Activated T-cell treated with anti-CD3 and anti-CD28 coated beads, Interleukin-2, amount 50 U/mL, for 1 hour (primary cell): Measurements from ENCODE around the gene HSPB8.

Source experiments
- DNase-seq: peaks from one replicate; pipeline ENCODE4 v3.0.0-alpha.2; 2020

Gene HSPB8, protein sequence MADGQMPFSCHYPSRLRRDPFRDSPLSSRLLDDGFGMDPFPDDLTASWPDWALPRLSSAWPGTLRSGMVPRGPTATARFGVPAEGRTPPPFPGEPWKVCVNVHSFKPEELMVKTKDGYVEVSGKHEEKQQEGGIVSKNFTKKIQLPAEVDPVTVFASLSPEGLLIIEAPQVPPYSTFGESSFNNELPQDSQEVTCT

DNA sequence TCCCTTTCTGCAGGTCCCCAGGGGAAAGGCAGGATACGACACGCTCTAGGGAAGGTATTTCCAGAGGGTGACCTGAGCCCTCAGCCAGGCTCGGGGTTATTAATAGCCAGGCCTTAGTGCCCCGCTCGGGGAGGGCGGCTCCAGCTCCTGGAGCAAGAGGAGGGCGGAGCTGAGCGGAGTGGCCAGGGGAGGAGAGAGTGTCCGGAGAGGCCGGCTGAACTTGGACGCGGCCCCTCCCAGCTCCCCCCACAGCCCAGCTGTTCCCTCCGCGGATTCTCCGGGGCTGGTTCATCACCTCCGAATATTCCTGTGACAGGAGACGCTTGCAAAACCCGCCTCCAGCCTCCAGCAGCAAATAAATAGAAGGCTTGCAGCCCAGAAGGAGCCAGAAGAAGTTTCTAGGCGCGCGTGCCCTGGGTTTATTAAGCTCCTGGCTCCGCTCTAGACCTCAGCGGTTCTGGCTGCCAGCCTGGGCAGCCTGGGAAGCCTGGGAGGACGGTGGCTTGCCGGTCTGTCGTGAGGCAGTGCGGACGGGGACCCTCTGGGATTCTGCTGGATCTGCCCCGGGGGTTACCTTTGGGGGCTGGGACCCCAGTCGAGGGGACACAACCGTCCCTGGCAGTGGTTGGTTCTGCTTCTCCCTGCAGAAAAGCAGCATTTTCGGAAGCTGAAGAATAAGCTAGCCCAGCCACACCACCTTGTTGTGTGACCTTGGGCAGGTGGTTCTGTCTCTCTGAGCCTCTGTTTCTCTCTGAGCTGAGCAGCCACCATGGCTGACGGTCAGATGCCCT, at the start of gene HSPB8:
HSPB8 (plus strand) TSS at position 388 of the 791 bp plus-strand sequence; CDS start at position 770, 382 bp downstream.
- no peak for DNase-seq

DNA sequence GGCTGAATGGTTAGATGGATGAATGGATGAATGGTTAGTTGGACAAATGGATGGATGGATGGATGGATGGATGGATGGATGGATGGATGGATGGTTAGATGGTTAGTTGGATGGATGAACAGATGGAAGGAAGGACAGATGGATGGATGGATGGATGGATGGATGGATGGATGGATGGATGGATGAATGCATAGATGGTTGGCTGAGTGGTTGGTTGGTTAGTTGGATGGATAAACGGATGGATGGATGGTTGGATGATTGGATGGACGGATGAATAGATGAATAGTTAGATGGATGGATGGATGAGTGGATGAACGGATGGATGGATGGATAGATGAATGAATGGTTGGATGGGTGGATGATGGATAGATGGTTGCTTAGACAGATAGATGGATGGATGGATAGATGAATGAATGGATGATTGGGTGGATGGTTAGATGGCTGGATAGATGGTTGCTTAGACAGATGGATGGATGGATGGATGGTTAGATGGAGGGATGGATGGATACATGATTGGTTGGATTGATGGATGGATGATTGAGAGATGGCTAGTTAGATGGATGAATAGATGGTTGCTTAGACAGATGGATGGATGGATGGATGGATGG, 48.8 kb upstream of the HSPB8 start:
- no peak for DNase-seq

DNA sequence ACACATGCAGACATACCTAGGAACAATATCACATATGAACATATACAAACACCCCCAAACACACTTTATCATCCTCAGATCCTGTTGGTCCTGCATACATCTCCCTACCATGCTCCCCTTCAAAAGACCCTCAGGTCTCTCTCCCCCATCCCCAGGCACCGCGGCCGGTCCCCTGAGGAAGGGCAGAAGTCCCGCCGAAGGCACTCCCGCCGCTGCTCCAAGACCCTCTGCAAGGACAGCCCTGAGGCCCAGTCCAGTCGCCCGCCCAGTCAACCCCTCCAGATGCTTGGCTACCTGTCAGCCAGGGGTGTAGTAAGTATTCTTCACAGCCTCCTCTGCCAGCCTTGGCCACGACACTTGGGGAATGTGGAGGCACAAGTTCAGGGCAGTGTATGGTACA, 48.2 kb upstream of the HSPB8 start:
- DNase-seq: no peak

DNA sequence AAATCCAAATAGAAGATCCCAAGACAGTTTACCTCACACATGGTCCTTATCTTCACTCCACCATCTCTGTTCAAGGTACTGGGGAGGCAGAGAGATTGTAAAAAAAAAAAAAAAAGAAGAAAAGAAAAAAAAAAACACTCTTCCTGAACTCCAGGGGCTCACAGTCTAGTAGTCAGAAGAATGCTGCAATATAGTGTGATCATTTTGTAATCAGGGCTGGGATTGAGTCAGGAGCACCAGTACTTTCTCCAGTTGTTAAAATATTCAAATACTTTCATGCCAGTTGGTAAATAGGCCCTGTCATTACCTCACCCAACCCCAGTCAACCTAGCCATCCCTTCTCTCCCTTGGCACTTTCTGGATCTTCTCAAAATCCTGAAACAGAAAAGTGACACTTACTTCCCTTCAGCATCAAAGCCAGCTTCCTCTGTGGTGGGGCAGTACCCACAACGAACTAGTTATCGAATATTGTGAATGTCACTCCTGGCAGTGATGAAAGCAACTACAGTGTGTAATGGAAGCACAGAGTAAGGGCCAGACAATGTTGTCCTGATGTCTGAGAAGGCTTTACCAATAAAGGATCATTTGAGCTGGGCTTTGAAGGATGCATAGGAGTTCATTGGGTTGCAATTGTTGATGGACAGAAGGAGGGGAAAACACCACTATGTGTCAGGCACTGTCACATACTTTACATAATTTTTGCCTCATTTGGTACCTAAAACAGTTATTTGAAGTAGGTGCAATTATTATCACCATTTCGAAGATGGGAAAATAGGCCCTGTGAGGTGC, 44.3 kb upstream of the HSPB8 start:
- no peak for DNase-seq

DNA sequence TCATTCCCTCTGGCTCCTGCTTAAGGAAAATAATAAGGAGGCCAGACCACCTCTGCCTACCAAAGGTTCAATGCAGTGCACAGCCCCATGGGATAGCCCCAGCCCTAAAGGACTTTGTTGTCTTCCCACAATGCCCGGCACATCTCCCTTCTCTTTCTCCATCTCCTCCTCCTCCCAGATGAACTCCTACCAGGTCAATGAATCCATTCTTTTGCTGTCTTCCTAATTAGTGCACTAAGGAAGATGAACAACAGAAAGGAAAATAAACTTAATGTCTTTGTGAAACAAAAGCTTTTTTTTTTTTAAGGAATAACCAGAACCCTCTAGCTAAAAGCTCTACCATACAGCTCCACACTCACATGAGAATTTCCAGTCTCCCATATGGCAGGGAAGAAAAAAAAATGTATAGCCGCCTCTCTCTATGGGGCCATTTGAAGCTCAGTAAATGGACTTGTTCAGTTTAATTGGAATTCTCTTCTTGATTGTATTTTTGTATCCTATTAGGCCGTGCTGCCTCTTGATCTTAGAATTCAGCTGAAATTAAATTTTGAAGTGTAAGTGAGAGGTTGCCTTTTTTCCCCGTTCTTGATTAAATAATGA, 41.8 kb upstream of the HSPB8 start:
- no peak for DNase-seq

DNA sequence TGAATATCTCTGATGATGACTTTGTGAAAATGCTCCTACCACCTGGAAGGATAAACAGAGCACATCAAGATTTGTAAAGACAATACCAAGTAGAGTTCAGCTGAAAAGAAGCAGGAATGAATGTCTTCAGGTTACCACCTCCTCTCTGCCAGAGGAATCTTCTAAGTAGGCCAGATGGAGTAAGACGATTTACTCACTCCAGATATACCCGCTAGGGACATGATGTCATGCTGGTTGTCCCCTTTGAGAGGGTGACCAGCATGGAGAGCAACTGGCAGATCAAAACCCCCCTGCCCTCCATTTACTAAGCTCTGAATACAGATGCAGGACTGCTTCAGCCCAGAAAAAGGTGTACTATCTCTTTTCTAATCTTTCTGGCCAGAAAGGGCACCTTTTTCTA, 39.3 kb upstream of the HSPB8 start:
- no peak for DNase-seq

DNA sequence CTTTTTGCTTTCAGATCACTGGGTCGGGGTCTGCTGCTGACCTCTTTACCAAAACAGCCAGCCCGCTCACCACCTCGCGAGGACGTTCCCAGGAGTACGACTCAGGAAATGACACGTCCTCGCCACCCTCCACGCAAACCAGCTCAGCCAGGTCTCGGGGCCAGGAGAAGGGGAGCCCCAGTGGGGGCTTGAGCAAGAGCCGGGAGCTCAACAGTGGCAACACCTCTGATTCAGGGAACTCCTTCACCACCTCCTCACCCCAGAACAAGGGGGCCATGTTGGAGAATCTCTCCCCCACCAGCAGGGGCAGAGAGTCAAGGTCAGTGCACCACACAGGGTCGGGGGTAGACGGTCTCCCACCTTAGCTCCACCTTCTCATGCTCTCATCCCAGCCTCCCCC, 33.4 kb upstream of the HSPB8 start:
- DNase-seq: no peak

DNA sequence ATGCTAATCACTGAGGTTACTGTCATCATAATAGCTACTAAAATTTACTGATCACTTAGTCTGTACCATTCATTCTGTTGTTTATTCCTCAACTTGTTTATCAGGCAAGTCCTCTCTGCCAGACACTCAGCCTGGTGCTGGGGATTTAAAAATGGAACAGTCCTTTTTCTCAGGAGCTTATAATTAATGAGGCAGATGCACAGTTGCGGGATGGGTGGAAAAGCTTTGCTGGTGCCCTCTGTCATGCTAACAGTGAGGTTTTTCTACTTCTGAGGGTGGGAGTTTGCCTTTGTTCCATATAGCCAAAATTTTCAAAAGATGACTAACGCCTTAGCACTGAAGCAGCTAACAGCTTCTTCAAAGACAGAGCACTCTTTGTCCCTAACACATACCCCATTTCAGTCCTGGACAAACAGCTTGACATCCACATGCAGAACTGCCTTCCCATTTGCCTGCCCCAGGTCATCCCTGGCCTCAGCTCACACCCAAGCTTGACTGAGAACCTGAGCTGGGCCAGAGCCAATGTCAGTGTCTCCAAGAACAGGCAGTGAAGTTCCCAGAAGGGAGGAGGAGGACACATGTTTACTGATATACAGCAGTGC, 30.8 kb upstream of the HSPB8 start:
- DNase-seq: no peak

DNA sequence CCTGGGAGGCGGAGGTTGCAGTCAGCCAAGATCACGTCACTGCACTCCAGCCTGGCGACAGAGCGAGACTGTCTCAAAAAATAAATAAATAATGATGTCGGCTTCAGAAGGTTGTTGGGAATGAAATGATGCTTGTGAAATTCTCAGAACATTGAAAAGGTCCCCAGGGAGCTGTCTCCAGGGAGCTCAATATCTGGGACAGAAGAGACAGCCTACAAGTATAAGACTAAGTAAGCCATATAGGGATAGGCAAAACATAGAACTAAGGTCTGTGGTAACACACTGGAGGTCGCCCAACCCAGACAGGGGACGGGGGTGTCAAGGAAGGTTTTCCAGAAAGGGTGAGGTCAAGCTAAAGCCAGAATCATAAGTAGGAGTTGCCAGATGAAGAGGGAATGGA, 29.5 kb upstream of the HSPB8 start:
- DNase-seq: no peak

DNA sequence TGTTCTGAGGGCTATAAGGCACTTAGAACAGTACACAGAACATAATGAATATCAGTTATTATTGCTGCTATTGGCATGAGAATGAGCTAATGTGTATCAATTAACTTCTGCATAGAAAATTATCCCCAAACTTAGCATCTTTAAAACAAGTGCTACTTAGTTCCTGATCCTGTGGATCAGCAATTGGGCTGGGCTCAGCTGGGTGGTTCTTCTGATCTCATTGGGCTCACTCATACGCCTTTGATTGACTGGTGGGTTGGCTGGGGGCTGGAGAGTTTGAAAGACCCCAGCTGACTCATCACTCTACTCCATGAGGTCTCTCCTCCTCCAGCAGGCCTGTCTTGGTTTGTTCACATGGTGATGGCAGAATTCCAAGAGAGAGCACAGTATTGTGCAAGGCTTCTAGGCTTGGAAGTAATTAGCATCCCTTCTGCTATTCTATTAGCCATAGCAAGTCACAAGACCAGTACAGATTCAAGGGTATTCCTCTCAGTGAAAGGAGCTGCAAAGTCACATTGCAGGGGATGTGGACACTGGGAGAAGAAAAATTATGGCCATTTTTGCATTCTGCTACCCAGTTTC, 27.2 kb upstream of the HSPB8 start:
- DNase-seq: no peak

DNA sequence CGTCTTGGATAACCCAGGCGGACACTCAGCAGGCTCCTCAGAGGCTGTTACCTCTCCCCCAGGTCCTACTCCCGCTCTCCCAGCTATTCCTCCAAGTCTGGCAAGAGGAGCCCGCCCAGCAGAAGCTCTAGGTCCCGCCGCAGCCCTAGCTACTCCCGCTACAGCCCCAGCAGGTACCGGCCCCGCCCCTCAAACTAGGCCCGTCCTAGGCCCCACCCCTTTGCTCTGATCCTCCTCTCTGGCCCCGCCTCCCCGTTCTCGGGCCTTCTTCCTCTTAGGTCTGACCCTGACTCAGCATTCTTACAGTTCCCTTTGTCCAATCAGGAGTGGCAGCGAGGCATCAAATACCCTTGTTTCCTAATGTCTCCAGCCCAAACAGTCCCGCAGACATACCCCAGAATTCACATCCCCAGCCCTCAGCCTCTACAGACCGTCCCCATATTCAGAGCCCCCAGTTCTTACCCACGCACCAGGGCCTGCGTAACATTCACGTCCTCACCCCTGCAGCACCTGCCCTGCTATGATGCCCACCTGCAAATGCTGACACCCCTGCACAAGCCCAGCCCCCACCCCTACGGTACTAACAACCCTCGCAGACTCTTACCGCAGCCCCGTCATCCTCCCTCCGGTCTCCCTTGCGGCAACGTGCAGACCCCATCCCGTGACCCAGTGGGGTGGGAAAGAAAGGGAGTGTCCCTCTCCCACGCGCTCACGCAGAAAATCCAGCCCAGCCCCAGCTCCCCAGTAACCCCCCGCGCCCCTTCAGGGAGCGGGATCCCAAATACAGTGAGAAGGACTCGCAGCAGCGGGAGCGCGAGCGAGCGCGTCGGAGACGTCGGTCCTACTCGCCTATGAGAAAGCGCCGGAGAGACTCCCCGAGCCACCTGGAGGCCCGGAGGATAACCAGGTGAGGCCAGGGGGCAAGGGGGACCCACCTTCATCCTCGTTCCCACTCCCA, 25.0 kb upstream of the HSPB8 start:
- no peak for DNase-seq

DNA sequence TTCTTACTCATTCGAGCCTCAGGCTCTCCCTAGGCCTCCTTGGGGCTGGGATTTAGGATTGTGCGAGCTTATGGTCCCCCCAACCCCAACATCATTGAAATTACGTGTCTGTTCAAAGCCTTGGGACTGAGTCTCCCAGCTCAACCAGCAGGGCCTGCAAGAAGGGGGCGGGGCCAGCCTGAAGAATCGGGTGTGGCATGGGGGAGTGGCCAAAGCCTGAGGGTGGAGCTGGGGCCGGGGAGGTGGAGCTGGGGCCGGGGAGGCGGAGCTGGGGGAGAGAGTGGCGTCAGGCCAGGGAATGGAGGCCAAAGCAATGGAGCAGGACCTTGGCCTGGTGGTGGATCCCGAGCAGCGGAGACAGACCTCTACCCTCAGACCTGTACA, 24.3 kb upstream of the HSPB8 start:
- no peak for DNase-seq

DNA sequence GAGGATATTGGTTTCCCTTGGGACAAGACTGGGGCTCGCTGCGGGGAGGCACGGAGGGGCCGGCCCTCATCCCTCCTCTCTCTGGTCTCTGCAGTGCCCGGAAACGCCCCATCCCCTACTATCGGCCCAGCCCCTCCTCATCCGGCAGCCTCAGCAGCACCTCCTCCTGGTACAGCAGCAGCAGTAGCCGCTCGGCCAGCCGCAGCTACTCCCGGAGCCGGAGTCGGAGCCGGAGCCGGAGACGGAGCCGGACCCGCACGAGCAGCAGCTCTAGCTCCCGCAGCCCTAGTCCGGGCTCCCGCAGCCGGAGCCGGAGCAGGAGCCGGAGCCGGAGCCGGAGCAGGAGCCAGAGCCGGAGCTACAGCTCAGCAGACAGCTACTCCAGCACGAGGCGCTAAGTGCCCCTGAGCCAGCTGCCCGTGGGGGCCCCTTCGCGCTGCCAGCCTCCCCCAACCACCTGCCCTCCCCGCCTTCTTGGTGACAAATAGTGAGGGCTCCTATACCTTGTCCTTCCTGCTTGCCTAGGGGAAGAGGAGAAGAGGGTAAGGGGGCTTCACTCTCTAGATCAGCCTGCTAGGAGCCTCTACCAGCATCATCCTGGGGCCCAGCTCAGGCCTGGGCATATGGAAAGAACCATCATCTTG, 22.2 kb upstream of the HSPB8 start:
- DNase-seq: no peak

DNA sequence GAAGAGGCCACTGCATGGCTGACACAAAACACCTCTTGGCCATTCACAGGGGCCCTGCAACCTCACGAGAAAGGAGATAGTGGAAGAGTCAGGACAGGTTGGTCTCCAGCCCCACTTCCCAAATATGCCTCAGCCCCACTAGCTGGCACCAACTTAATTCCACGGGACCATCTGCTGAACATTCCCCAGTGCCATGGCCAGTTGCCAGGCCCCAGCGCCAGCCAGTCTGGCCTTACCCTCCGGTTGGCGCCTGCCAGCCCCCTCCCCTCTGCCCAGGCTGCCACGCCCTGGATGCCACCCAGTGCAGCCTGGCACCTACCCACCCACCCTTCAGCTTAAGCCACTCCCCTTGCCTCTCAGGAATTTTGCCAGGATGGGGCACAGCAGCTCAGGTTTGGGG, 21.2 kb upstream of the HSPB8 start:
- DNase-seq: no peak

DNA sequence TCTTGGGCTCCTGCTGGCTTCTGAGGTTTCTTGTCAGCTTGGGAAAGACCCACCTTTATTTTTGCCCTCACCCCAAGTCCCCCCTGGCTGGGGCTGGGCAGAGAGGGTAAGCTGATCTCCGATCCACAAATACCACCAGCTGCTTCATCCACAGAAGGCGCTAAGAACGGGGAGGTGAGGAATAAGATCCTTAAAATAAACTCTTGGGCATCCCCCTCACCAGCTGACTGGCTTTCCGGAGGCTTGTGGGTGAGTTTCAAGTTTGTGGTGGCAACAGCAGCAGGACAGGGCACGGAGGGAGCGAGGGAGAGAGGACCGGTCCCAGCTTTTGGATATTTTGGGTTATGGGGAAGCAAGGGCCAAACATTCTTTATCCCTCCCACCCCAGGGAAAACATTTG, 20.8 kb upstream of the HSPB8 start:
- no peak for DNase-seq

DNA sequence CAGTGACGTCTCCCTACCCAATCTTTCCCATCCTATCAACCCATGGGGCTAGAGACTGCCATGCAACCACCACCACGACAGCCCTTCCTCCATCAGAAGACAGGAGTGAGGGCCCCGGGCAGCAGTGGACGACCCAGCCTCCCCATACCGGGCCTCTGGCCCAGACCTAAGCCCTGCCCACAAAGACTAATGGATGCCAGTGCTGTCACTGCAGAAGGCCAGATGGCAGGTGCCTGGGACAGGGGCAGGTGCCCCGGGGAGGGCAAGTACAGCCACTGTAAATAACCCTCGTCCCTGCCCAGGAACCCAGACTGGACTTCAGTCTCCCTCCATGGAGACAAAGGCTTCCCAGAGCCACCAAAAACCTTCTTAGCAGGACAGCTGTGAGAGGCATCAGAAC, 20.3 kb upstream of the HSPB8 start:
- DNase-seq: no peak

DNA sequence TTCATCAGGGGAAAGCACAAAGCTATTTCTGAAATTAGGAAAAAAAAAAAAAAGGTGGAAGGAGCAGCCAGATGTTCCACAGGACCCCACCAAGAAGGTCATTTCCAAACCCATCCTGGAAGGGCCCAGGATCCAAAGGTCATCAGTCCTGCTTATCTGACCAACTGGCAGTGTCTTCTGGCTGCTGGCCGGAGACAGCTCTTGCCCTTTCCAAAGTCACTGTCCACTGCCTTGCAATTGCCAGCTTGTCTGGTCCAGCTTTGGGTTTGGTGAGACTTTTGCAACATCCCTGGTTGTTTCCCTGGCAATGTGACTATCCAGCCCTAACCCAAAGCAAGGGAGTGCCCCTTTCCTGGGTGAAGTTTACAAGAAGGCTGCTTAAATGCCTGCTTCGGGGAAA, 18.9 kb upstream of the HSPB8 start:
- no peak for DNase-seq

DNA sequence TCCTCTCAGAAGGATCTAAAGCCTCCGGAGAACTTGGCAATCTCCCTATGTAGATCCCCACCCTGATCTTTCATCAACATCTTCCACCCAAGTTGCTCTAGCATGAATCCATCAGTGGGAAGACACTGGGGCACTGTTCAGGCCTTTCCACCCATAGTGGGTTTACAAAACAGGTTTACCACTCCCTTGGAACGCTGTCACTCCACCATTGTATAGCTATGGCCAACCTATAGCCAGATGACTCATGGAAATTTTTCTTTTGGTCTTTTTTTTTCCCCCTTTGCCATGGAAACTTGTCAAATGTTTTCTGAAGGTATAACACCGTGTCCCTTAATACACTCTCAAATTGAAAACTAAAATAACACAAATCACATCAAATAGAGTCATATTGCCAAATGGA, 10.8 kb upstream of the HSPB8 start:
- DNase-seq: no peak

DNA sequence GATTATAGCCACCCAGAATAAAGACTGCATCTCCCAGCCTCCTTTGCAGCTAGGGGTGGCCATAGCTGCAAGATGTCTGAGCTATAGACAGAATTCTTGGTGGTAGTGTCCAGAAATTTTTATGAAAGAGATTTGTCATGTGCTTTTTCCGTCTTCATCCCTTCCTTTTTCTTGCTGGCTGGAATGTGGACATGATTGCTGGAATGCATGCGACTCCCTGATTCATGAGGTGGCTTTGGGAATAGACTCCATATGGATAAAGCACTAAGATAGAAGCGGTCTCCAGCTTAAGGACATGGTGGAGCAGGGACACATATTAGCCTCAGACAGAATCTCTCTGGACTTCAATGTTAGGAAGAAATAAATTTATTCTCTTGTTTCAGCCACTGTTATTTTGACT, 10.0 kb upstream of the HSPB8 start:
- DNase-seq: no peak

DNA sequence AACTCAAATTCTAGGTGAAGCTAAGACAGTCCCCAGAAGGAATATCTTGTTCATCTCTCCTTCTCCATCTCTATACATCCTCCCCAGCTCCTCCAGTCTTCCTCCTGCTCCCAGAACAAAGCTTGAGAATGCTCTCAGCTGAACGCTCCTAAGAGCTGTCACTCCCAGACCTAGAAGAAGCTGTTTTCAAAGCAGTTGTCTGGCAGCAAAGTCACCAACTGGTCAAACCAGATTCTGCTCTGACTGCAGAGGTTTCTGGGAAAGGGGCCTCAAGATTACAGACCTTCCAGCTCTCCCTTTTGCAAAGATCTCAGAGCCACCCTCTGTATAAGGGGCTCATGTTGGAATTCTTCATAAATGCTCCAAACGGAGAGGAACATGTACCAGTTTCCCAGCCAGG, 9.6 kb upstream of the HSPB8 start:
- DNase-seq: no peak

DNA sequence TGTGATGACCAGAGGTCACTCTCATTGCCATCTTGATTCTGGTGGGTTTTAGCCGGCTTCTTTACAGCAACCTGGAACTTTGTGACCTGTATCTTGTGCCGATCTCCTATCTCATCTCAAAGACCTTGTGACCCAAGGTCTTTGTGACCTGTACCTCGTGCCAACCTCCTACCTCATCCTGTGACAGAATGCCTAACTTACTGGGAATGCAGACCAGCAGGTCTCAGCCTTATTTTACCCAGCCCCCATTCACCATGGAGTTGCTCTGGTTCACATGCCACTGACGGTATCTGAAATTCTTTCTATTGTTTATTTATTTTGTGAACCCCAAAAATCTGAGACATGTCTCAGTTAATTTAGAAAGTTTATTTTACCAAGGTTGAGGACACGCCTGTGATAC, 7.4 kb upstream of the HSPB8 start:
- no peak for DNase-seq
